PC-3 (cell line): ENCODE data around the gene KRT80. TPM values are rescaled to one million over a fixed set of nuclear protein-coding genes. Genes with fewer than 3 reads are reported as not detected.

Experiments
- ATAC-seq: fragments of 200-7000 bp; cut with Tn5 transposase; 2 replicates; pipeline ENCODE4 v1.9.1; 2020; ENCODE audit warnings: mild to moderate bottlenecking, moderate library complexity
- BruUV-seq: library from RNA; stranded (reverse); fragments of 400-500 nt; replicated peaks from 2 replicates; lab custom pipeline; 2021; lab: Mats Ljungman, UMichigan
- CTCF ChIA-PET: fragments of 300-600 bp; sonication (Branson Sonifier 250); formaldehyde crosslinking; loops from one replicate; lab custom pipeline; 2022; ENCODE audit warnings: antibody characterized with exemption; lab: Charles Lee
- POLR2A ChIA-PET: fragments of 300-600 bp; sonication (Branson Sonifier 250); formaldehyde crosslinking; loops from one replicate; lab custom pipeline; 2022; ENCODE audit warnings: antibody characterized with exemption; ENCODE audit not compliant: unreplicated experiment; lab: Charles Lee
- DNase-seq: peaks from one replicate; pipeline ENCODE4 v3.0.0-alpha.2; 2015
- H2AFZ ChIP-seq: fragments of 300-600 bp; sonication (generic); 2 replicates; pipeline ENCODE4 v1.6.0; 2016; ENCODE audit warnings: antibody characterized with exemption, low read length
- H3F3A ChIP-seq: fragments of 300-600 bp; sonication (generic); one replicate; pipeline ENCODE4 v1.6.0; 2017; ENCODE audit warnings: antibody characterized with exemption, low read length, control low read depth, mild to moderate bottlenecking; ENCODE audit not compliant: unreplicated experiment
- H3K27ac ChIP-seq: fragments of 300-600 bp; sonication (generic); 2 replicates; pipeline ENCODE4 v1.5.1; 2016; ENCODE audit warnings: mild to moderate bottlenecking, low read length
- H3K27me3 ChIP-seq: fragments of 300-600 bp; sonication (generic); 2 replicates; pipeline ENCODE4 v1.6.1; 2016; ENCODE audit warnings: low read length, mixed read lengths
- H3K36me3 ChIP-seq: fragments of 300-600 bp; sonication (generic); 2 replicates; pipeline ENCODE4 v1.6.1; 2016; ENCODE audit warnings: low read depth, mixed run types, low read length, mixed read lengths
- H3K4me1 ChIP-seq: fragments of 300-600 bp; sonication (generic); 2 replicates; pipeline ENCODE4 v1.5.1; 2016; ENCODE audit warnings: low read length; ENCODE audit not compliant: insufficient read depth
- H3K4me2 ChIP-seq: fragments of 300-600 bp; sonication (generic); 2 replicates; pipeline ENCODE4 v1.6.0; 2016; ENCODE audit warnings: low read length
- H3K4me3 ChIP-seq: fragments of 300-600 bp; sonication (generic); 2 replicates; pipeline ENCODE4 v1.5.1; 2016; ENCODE audit warnings: mild to moderate bottlenecking, low read length, mixed read lengths
- H3K79me2 ChIP-seq: fragments of 300-600 bp; sonication (generic); 2 replicates; pipeline ENCODE4 v1.6.1; 2017; ENCODE audit warnings: low read length, mixed read lengths
- H3K9ac ChIP-seq: fragments of 300-600 bp; sonication (generic); 2 replicates; pipeline ENCODE4 v1.6.0; 2016; ENCODE audit warnings: mild to moderate bottlenecking, low read length
- H3K9me2 ChIP-seq: fragments of 300-600 bp; sonication (generic); replicated peaks from 2 replicates; pipeline ENCODE4 v1.6.1; 2016; ENCODE audit warnings: mixed run types, low read length, mixed read lengths
- H3K9me3 ChIP-seq: fragments of 300-600 bp; sonication (generic); 2 replicates; pipeline ENCODE4 v1.6.1; 2016; ENCODE audit warnings: low read length, mixed read lengths
- H4K20me1 ChIP-seq: fragments of 300-600 bp; sonication (generic); 2 replicates; pipeline ENCODE4 v1.6.1; 2016; ENCODE audit warnings: low read length, mixed read lengths
- CTCF ChIP-seq: fragments of 300-600 bp; sonication (generic); conservative IDR thresholded peaks from 2 replicates; pipeline ENCODE4 v1.5.1; 2017; ENCODE audit warnings: antibody characterized with exemption, low read depth, mild to moderate bottlenecking, low read length
- EZH2 ChIP-seq: fragments of 300-600 bp; sonication (generic); IDR thresholded peaks from one replicate; pipeline ENCODE4 v1.6.1; 2017; ENCODE audit warnings: antibody characterized with exemption, mild to moderate bottlenecking, low read length; ENCODE audit not compliant: unreplicated experiment
- EZH2phosphoT487 ChIP-seq: fragments of 300-600 bp; sonication (generic); IDR thresholded peaks from 2 replicates; pipeline ENCODE4 v1.6.1; 2018; ENCODE audit warnings: mild to moderate bottlenecking, antibody characterized with exemption, low read length, borderline replicate concordance
- intact Hi-C: fragments of 100-400 bp; cut with micrococcal nuclease; formaldehyde crosslinking; loops from 2 replicates; pipeline ENCODE4 v1.9.0; 2023
- total RNA-seq: library from RNA; depleted of rRNA; stranded (reverse); fragments of >200 nt; gene quantifications from 2 replicates; pipeline ENCODE4 v1.2.3, GENCODE V29; 2014

The KRT80 gene
- total RNA-seq, 1 experiment from 2014 or later: 19.8 TPM

GRCh38 chr12:52201451-52201839 is 9.6 kb upstream of the KRT80 start:
- H3K79me2 ChIP-seq: no peaks in the 10 kb centered on the region
- H3K4me2 ChIP-seq: no peak overlapping the region
- intact Hi-C loops: no loop called here
- no TSS peak for BruUV-seq
- peaks cover 49% of the 10 kb centered on the region for H3K4me1 ChIP-seq
- H3K27ac ChIP-seq: no peak overlapping the region
- no peak for DNase-seq
- no peaks in the 10 kb centered on the region for H4K20me1 ChIP-seq
- POLR2A ChIA-PET: no interaction called here
- TF ChIP-seq CTCF: no peak
- TF ChIP-seq EZH2phosphoT487: no peak
- no peak for TF ChIP-seq EZH2
- H3F3A ChIP-seq: no peaks in the 10 kb centered on the region
- H2AFZ ChIP-seq: no peak overlapping the region
- H3K9me3 ChIP-seq: no peaks in the 10 kb centered on the region
- ATAC-seq: no peak
- H3K27me3 ChIP-seq: no peaks in the 10 kb centered on the region
- H3K9me2 ChIP-seq: no peaks in the 10 kb centered on the region
- H3K9ac ChIP-seq: no peak overlapping the region
- H3K4me3 ChIP-seq: no peak overlapping the region
- CTCF ChIA-PET: no interaction called here
- no peaks in the 10 kb centered on the region for H3K36me3 ChIP-seq

- Histone ChIP-seq H3K27ac (no peak overlapping the region), H4K20me1 (no peaks in the 10 kb centered on the region), H3K9me3 (no peaks in the 10 kb centered on the region), H3F3A (no peaks in the 10 kb centered on the region), H3K27me3 (no peaks in the 10 kb centered on the region), H3K9ac (no peak overlapping the region), H3K79me2 (no peaks in the 10 kb centered on the region), H3K4me1 (peaks cover 48% of the 10 kb centered on the region), H3K36me3 (no peaks in the 10 kb centered on the region), H3K4me3 (no peak overlapping the region), H2AFZ (no peak overlapping the region), H3K9me2 (no peaks in the 10 kb centered on the region), H3K4me2 (no peak overlapping the region)
- no peak for DNase-seq
- no peak for TF ChIP-seq CTCF
- TF ChIP-seq EZH2phosphoT487: no peak
- TF ChIP-seq EZH2: no peak
- POLR2A ChIA-PET: no interaction called here
- no peak for ATAC-seq
- CTCF ChIA-PET: no interaction called here
- no TSS peak for BruUV-seq
- intact Hi-C loops: no loop called here
Measured at GRCh38 chr12:52200781-52201450, 9.1 kb upstream of the KRT80 start.

- Histone ChIP-seq H3K36me3 (no peaks in the 10 kb centered on the region), H3K4me2 (no peak overlapping the region), H3K9me2 (no peaks in the 10 kb centered on the region), H3K4me1 (peaks cover 45% of the 10 kb centered on the region), H4K20me1 (no peaks in the 10 kb centered on the region), H3K79me2 (no peaks in the 10 kb centered on the region), H3K9ac (no peak overlapping the region), H3K27ac (no peak overlapping the region), H3K4me3 (no peak overlapping the region), H3F3A (no peaks in the 10 kb centered on the region), H2AFZ (no peak overlapping the region), H3K27me3 (no peaks in the 10 kb centered on the region), H3K9me3 (no peaks in the 10 kb centered on the region)
- intact Hi-C loops: no loop called here
- ATAC-seq: no peak
- DNase-seq: no peak
- CTCF ChIA-PET: interaction anchor here (0.9 kb wide), 1 partner anchor 79 kb away, joined by 3 read pairs; no protein-coding TSS in a partner anchor
- BruUV-seq: no TSS peak
- POLR2A ChIA-PET: no interaction called here
- TF ChIP-seq CTCF: no peak
- no peak for TF ChIP-seq EZH2
- no peak for TF ChIP-seq EZH2phosphoT487
Measured at GRCh38 chr12:52200086-52200780, 8.4 kb upstream of the KRT80 start.
